Neural cell (in vitro differentiated cells): ENCODE data around the gene CATSPERE.

Source experiments
- CTCF ChIP-seq: fragments of 450-650 bp; IDR thresholded peaks from 2 replicates; pipeline ENCODE4 v1.5.1; 2014; ENCODE audit warnings: antibody characterized with exemption, mild to moderate bottlenecking, moderate library complexity; ENCODE audit not compliant: poor library complexity, severe bottlenecking
- EP300 ChIP-seq: fragments of 450-650 bp; conservative IDR thresholded peaks from 2 replicates; pipeline ENCODE4 v1.6.1; 2014; ENCODE audit warnings: antibody characterized with exemption, mild to moderate bottlenecking, moderate library complexity; ENCODE audit not compliant: poor library complexity, severe bottlenecking

DNA sequence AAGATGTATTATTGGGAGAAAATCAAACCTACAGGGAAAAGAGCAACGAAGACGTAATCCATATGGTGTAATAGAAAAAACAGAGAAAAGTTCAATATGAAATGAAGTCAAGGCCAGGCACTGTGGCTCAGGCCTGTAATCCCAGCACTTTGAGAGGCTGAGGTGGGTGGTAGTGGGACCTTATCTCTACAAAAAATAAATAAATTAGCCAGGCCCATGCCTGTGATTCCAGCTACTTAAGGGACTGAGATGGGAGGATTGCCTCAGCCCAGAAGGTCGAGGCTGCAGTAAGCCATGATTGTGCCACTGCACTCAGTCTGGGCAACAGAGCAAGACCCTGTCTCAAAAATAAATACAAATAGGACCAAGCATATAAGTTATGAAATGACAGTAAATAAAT lies 203.3 kb downstream of the CATSPERE start:
- TF ChIP-seq CTCF (no peak), EP300 (no peak)
